ENCODE measurements around the gene PCGF3. TPM values are rescaled to one million over a fixed set of nuclear protein-coding genes. Genes with fewer than 3 reads are reported as not detected.
"Not testable (repeated sequence)": the region's sequence is repeated elsewhere in the genome, so short reads cannot be mapped to it uniquely, and the experiment has no call there.

PCGF3 gene
- total RNA-seq, 1 donor = 40.6 TPM

DNA sequence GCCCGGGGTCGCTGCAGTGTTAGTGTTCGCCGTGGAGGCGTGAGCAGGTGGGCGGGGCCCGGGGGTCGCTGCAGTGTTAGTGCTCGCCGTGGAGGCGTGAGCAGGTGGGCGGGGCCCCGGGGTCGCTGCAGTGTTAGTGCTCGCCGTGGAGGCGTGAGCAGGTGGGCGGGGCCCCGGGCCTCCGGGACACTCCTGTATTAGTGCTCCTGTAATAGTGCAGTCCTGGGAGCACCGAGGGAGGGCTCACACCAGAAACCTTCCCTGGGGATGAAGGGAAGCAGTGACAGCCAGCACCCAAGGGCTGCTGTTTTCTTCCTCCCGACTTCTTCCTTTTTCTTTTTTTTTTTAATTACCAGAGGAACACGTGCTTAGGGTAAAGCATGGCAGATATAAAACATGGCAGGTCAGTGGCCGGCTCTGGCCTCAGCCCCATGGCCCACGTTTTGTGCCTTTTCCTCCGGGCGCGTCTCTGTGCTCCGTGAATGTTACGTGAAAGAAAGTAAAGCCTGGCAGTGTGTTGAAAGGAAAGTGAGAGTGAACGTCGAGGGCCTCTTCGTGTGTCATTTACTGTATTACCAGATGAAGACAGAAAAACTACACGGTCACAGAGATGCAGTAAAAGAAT is 42.0 kb downstream of the PCGF3 start:
- no peak overlapping the region for H3K4me3 ChIP-seq (ENCODE audit: low read depth, low read length)
- DNase-seq (ENCODE audit: low read depth) = no peak
- TF ChIP-seq, protein P1, sequence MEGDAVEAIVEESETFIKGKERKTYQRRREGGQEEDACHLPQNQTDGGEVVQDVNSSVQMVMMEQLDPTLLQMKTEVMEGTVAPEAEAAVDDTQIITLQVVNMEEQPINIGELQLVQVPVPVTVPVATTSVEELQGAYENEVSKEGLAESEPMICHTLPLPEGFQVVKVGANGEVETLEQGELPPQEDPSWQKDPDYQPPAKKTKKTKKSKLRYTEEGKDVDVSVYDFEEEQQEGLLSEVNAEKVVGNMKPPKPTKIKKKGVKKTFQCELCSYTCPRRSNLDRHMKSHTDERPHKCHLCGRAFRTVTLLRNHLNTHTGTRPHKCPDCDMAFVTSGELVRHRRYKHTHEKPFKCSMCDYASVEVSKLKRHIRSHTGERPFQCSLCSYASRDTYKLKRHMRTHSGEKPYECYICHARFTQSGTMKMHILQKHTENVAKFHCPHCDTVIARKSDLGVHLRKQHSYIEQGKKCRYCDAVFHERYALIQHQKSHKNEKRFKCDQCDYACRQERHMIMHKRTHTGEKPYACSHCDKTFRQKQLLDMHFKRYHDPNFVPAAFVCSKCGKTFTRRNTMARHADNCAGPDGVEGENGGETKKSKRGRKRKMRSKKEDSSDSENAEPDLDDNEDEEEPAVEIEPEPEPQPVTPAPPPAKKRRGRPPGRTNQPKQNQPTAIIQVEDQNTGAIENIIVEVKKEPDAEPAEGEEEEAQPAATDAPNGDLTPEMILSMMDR (IDR thresholded peaks at IDR 0.05; ENCODE audit: insufficient read depth, low read depth, low read length) = no peak

DNA sequence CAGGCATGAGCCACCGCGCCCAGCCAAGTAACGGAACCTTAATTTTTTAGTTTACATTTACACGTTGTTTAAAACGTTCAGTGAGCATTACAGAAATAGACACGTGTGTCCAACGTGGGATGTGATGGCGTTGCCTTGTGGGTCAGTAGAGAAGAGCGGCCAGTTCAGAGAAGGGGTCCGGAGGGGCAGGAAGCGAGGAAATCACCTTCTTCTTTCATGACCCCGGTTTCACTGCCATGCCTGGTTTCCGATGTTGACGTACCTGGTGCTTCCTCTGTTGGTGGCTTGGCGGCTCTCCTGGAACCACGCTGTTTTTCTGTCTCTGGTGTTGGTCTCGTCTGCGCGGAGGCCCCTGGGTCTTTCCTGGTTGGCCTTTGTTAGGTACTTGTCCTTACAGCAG is 42.8 kb downstream of the PCGF3 start:
- no peak overlapping the region for H3K4me3 ChIP-seq (ENCODE audit: low read depth, low read length)
- TF ChIP-seq, protein P1 (IDR thresholded peaks at IDR 0.05; ENCODE audit: insufficient read depth, low read depth, low read length) = no peak
- DNase-seq (ENCODE audit: low read depth) = no peak

- no peak overlapping the region for H3K4me3 ChIP-seq (ENCODE audit: low read depth, low read length)
- no peak for DNase-seq (ENCODE audit: low read depth)
- TF ChIP-seq, protein P1 (IDR thresholded peaks at IDR 0.05; ENCODE audit: insufficient read depth, low read depth, low read length) = no peak
Measured at GRCh38 chr4:749698-750666, 44.4 kb downstream of the PCGF3 start.

GRCh38 chr4:751676-752075 is 46.0 kb downstream of the PCGF3 start:
- no peak overlapping the region for H3K4me3 ChIP-seq (ENCODE audit: low read depth, low read length)
- DNase-seq (ENCODE audit: low read depth) = no peak
- TF ChIP-seq, protein P1 (IDR thresholded peaks at IDR 0.05; ENCODE audit: insufficient read depth, low read depth, low read length) = no peak

GRCh38 chr4:752196-752861 is 46.7 kb downstream of the PCGF3 start:
- no peak for DNase-seq (ENCODE audit: low read depth)
- H3K4me3 ChIP-seq (ENCODE audit: low read depth, low read length) = no peak overlapping the region
- TF ChIP-seq, protein P1 (IDR thresholded peaks at IDR 0.05; ENCODE audit: insufficient read depth, low read depth, low read length) = no peak

DNA sequence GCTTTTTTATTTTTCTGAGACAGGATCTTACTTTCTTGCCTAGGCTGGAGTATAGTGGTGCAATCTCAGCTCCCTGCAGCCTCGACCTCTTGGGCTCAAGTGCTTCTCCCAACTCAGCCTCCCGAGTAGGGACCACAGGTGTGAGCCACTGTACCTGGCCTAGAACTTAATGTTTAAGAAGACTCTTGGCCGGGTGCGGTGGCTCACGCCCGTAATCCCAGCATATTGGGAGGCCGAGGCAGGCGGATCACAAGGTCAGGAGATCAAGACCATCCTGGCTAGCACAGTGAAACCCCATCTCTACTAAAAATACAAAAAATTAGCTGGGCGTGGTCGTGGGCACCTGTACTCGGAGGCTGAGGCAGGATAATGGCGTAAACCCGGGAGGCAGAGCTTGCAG is 47.6 kb downstream of the PCGF3 start:
- DNase-seq (ENCODE audit: low read depth); H3K4me3 ChIP-seq (ENCODE audit: low read depth, low read length): not testable (repeated sequence)

Data from fibroblast of villous mesenchyme (primary cell).